Ascending aorta (tissue), 2 donors: ENCODE data around the gene MED16. TPM values are rescaled to one million over a fixed set of nuclear protein-coding genes. Genes with fewer than 3 reads are reported as not detected.

Experiments used
- DNase-seq, 2 donors: peaks; one replicate each; pipeline ENCODE4 v3.0.0-alpha.2; 2019; ENCODE audit warnings: low spot score in 2 of 2
- H3K27ac ChIP-seq, 2 donors: fragments of 200-600 bp; sonication (generic); one replicate each; pipeline ENCODE4 v1.5.1; 2016 to 2017; ENCODE audit warnings: mild to moderate bottlenecking in 1 of 2
- H3K27me3 ChIP-seq: fragments of 200-600 bp; sonication (generic); one replicate; pipeline ENCODE4 v1.5.1; 2017
- H3K36me3 ChIP-seq, 2 donors: fragments of 200-600 bp; sonication (generic); one replicate each; pipeline ENCODE4 v1.5.1; 2016
- H3K4me1 ChIP-seq, 2 donors: fragments of 200-600 bp; sonication (generic); one replicate each; pipeline ENCODE4 v1.5.1; 2016 to 2017; ENCODE audit warnings: mild to moderate bottlenecking in 1 of 2
- H3K4me3 ChIP-seq, 2 donors: fragments of 200-600 bp; sonication (generic); one replicate each; pipeline ENCODE4 v1.5.1; 2016 to 2017; ENCODE audit warnings: mild to moderate bottlenecking in 1 of 2
- H3K9me3 ChIP-seq, 2 donors: fragments of 200-600 bp; sonication (generic); one replicate each; pipeline ENCODE4 v1.5.1; 2016
- intact Hi-C: fragments of 100-400 bp; cut with DNase I; formaldehyde crosslinking; loops from one replicate; pipeline ENCODE4 v1.15.1; 2023
- total RNA-seq: library from RNA; depleted of rRNA; stranded (reverse); fragments of >200 nt; gene quantifications from one replicate; pipeline ENCODE4 v1.1.0, GENCODE V29; 2016
- TF ChIP-seq, protein P1 (sequence below), 3 experiments: fragments of 200-600 bp in 2 of 3; fragments of 450-650 bp in 1 of 3; sonication (generic) in 2 of 3; IDR thresholded peaks; one replicate each; pipeline ENCODE4 v1.5.1; 2016 to 2019; ENCODE audit warnings: antibody characterized with exemption in 3 of 3, mild to moderate bottlenecking in 1 of 3, moderate library complexity in 1 of 3

MED16 gene
- total RNA-seq, 1 donor from 2014 or later: 73.2 TPM

GRCh38 chr19:919199-920050 lies 26.4 kb upstream of the MED16 start:
- no peak overlapping the region for H3K27ac ChIP-seq
- H3K4me1 ChIP-seq: peaks cover 10 to 33% of the 10 kb centered on the region in 2 donors
- intact Hi-C loops: loop anchor here (2.0 to 10.0 kb wide), 6 partner anchors 55 to 325 kb away; partner anchors contain the start of genes ATP5F1D and MIDN
- no peaks in the 10 kb centered on the region for H3K9me3 ChIP-seq
- DNase-seq: no peak
- no peaks in the 10 kb centered on the region for H3K36me3 ChIP-seq
- peak overlapping the region in 1 of 2 donors; percentile 43 for H3K4me3 ChIP-seq
- TF ChIP-seq, protein P1, sequence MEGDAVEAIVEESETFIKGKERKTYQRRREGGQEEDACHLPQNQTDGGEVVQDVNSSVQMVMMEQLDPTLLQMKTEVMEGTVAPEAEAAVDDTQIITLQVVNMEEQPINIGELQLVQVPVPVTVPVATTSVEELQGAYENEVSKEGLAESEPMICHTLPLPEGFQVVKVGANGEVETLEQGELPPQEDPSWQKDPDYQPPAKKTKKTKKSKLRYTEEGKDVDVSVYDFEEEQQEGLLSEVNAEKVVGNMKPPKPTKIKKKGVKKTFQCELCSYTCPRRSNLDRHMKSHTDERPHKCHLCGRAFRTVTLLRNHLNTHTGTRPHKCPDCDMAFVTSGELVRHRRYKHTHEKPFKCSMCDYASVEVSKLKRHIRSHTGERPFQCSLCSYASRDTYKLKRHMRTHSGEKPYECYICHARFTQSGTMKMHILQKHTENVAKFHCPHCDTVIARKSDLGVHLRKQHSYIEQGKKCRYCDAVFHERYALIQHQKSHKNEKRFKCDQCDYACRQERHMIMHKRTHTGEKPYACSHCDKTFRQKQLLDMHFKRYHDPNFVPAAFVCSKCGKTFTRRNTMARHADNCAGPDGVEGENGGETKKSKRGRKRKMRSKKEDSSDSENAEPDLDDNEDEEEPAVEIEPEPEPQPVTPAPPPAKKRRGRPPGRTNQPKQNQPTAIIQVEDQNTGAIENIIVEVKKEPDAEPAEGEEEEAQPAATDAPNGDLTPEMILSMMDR (IDR thresholded peaks at IDR 0.05): no peak
- H3K27me3 ChIP-seq: peaks cover 17% of the 10 kb centered on the region

- Histone ChIP-seq H3K4me1 (peaks cover 10 to 37% of the 10 kb centered on the region in 2 donors), H3K36me3 (no peaks in the 10 kb centered on the region), H3K9me3 (no peaks in the 10 kb centered on the region), H3K4me3 (peak overlapping the region in 1 of 2 donors; percentile 16), H3K27ac (no peak overlapping the region), H3K27me3 (peaks cover 17% of the 10 kb centered on the region)
- TF ChIP-seq, protein P1 (IDR thresholded peaks at IDR 0.05): no peak
- intact Hi-C loops: no loop called here
- no peak for DNase-seq
These were observed 25.7 kb upstream of the MED16 start for GRCh38 chr19:918481-919198.

DNA sequence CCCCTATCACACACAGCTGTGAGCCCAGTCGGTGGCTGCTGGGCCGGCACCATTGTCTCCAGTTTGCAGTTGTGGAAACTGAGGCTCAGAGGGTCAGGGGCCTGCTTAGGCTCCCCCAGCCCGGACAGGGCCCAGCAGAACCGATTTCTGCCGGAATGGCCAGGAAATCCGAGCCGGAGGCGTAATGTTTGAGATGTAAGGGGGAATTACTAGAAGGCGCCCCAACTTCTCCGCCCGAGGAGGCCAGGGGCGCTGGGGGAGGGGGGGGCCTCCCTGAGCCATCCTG lies 25.1 kb upstream of the MED16 start:
- Histone ChIP-seq H3K27me3 (peaks cover 17% of the 10 kb centered on the region), H3K4me1 (peaks cover 10 to 39% of the 10 kb centered on the region in 2 donors), H3K4me3 (peak overlapping the region; percentile 43 to 59), H3K27ac (no peak overlapping the region), H3K36me3 (no peaks in the 10 kb centered on the region), H3K9me3 (no peaks in the 10 kb centered on the region)
- TF ChIP-seq, protein P1 (IDR thresholded peaks at IDR 0.05): no peak
- intact Hi-C loops: no loop called here
- no peak for DNase-seq

GRCh38 chr19:917323-918151 lies 24.6 kb upstream of the MED16 start, which contains the start of gene KISS1R:
Gene KISS1R (plus strand): TSS chr19:917333. CDS start chr19:917503, 170 bp downstream.
- DNase-seq: peak in 1 of 2 donors; percentile 75
- H3K36me3 ChIP-seq: no peaks in the 10 kb centered on the region
- peaks cover 17% of the 10 kb centered on the region for H3K27me3 ChIP-seq
- peaks cover 10 to 39% of the 10 kb centered on the region in 2 donors for H3K4me1 ChIP-seq
- H3K27ac ChIP-seq: no peak within 1 kb of the TSS
- TF ChIP-seq, protein P1 (IDR thresholded peaks at IDR 0.05): peak; percentile 21 to 54 (median 35)
- no peaks in the 10 kb centered on the region for H3K9me3 ChIP-seq
- intact Hi-C loops: no loop called here
- H3K4me3 ChIP-seq: peak within 1 kb of the TSS; percentile 43 to 59

DNA sequence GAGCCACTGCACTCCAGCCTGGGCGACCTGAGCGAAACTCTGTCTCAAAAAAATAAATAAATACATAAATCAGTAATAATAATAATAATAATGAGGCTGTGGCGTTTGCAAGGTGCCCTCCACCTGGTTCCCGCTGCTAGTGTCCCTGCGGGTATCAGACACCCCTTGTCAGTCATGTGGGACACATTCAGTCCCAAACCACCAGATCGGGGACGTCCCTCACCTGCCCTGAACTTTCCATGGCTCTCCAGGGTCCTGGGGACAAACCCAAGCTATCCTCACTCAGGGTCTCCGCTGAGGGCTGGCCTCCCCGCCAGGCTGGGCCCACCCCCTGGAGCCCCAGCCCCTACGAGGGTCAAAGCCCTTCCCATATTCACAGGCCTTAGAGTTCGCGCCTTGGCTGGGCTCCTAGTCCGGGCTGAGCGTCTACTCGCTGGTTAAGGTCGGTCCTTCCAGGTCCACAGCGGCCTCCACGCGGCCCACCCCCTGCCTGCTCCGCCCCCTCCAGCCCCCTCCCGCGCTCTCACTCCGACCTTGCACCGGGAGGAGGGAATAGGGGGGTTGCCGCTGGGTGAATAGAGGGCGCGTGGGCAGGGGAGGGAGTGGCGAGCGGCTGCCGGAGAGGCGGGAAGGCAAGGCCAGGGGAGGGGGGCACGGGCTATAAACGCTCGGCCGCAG lies 23.8 kb upstream of the MED16 start:
- no peak for DNase-seq
- Histone ChIP-seq H3K36me3 (no peaks in the 10 kb centered on the region), H3K4me3 (peak overlapping the region; percentile 43 to 59), H3K27ac (no peak overlapping the region), H3K9me3 (no peaks in the 10 kb centered on the region), H3K27me3 (peaks cover 17% of the 10 kb centered on the region), H3K4me1 (peaks cover 10 to 39% of the 10 kb centered on the region in 2 donors)
- intact Hi-C loops: no loop called here
- TF ChIP-seq, protein P1 (IDR thresholded peaks at IDR 0.05): no peak
